ENCODE measurements around the gene TMCO4. TPM values are rescaled to one million over a fixed set of nuclear protein-coding genes. Genes with fewer than 3 reads are reported as not detected.

TMCO4 gene
- total RNA-seq, 2 experiments from 2014 or later = 13.2 to 15.6 TPM

- ChIA-PET CTCF (no interaction called here), POLR2A (no interaction called here)
- intact Hi-C loops (cut with DNase I, micrococcal nuclease) = no loop called here
- no peaks in the 10 kb centered on the region for H3K4me1 Mint-ChIP-seq
- ATAC-seq = no peak
- no peak for DNase-seq
- H3K36me3 Mint-ChIP-seq (ENCODE audit: low read depth) = peaks cover 33% of the 10 kb centered on the region
- no peaks in the 10 kb centered on the region for H3K9me3 Mint-ChIP-seq (ENCODE audit: low read depth)
- H3K4me3 Mint-ChIP-seq = no peak overlapping the region
- no peak overlapping the region for H3K27ac Mint-ChIP-seq
- H3K27me3 Mint-ChIP-seq = no peaks in the 10 kb centered on the region
These were observed 56.5 kb downstream of the TMCO4 start for GRCh38 chr1:19743180-19743579.

- no peak for ATAC-seq
- Mint-ChIP-seq H3K9me3 (ENCODE audit: low read depth) (no peaks in the 10 kb centered on the region), H3K27me3 (no peaks in the 10 kb centered on the region), H3K36me3 (ENCODE audit: low read depth) (peaks cover 22% of the 10 kb centered on the region), H3K27ac (no peak overlapping the region), H3K4me3 (no peak overlapping the region), H3K4me1 (no peaks in the 10 kb centered on the region)
- CTCF ChIA-PET = interaction anchor here (1.4 to 1.5 kb wide), 2 partner anchors 22 to 24 kb away, joined by 5 to 7 read pairs; no protein-coding TSS in a partner anchor
- POLR2A ChIA-PET = no interaction called here
- intact Hi-C loops (cut with DNase I, micrococcal nuclease) = no loop called here
- no peak for DNase-seq
These were observed 60.1 kb downstream of the TMCO4 start for GRCh38 chr1:19739628-19740027.

GRCh38 chr1:19738669-19739068, 61.0 kb downstream of the TMCO4 start:
- intact Hi-C loops (cut with DNase I, micrococcal nuclease) = no loop called here
- H3K27ac Mint-ChIP-seq = no peak overlapping the region
- no peak for ATAC-seq
- DNase-seq = no peak
- no peak overlapping the region for H3K4me3 Mint-ChIP-seq
- H3K4me1 Mint-ChIP-seq = no peaks in the 10 kb centered on the region
- CTCF ChIA-PET = interaction anchor here (0.9 to 1.5 kb wide), 3 partner anchors 23 to 36 kb away, joined by 3 to 7 read pairs (median 5); no protein-coding TSS in a partner anchor
- no peaks in the 10 kb centered on the region for H3K9me3 Mint-ChIP-seq (ENCODE audit: low read depth)
- H3K27me3 Mint-ChIP-seq = no peaks in the 10 kb centered on the region
- peaks cover 24% of the 10 kb centered on the region for H3K36me3 Mint-ChIP-seq (ENCODE audit: low read depth)
- POLR2A ChIA-PET = no interaction called here

GRCh38 chr1:19738076-19738475, 61.6 kb downstream of the TMCO4 start:
- no peaks in the 10 kb centered on the region for H3K4me1 Mint-ChIP-seq
- ChIA-PET CTCF (interaction anchor here (0.7 to 1.4 kb wide), 3 partner anchors 23 to 36 kb away, joined by 3 to 5 read pairs (median 3); no protein-coding TSS in a partner anchor), POLR2A (no interaction called here)
- no peak for ATAC-seq
- no peak overlapping the region for H3K27ac Mint-ChIP-seq
- no peak overlapping the region for H3K4me3 Mint-ChIP-seq
- peaks cover 26% of the 10 kb centered on the region for H3K36me3 Mint-ChIP-seq (ENCODE audit: low read depth)
- H3K27me3 Mint-ChIP-seq = no peaks in the 10 kb centered on the region
- intact Hi-C loops (cut with DNase I, micrococcal nuclease) = no loop called here
- no peaks in the 10 kb centered on the region for H3K9me3 Mint-ChIP-seq (ENCODE audit: low read depth)
- no peak for DNase-seq

GRCh38 chr1:19737104-19737825, 62.5 kb downstream of the TMCO4 start:
- Mint-ChIP-seq H3K4me3 (no peak overlapping the region), H3K4me1 (no peaks in the 10 kb centered on the region), H3K27ac (no peak overlapping the region), H3K9me3 (ENCODE audit: low read depth) (no peaks in the 10 kb centered on the region), H3K27me3 (no peaks in the 10 kb centered on the region), H3K36me3 (ENCODE audit: low read depth) (peaks cover 31% of the 10 kb centered on the region)
- ATAC-seq (no peak), DNase-seq (no peak)
- POLR2A ChIA-PET = no interaction called here
- intact Hi-C loops (cut with DNase I, micrococcal nuclease) = no loop called here
- CTCF ChIA-PET = interaction anchor here (0.7 kb wide), 1 partner anchor 24 kb away, joined by 3 read pairs; no protein-coding TSS in a partner anchor

GRCh38 chr1:19735440-19736127, 64.1 kb downstream of the TMCO4 start:
- Mint-ChIP-seq H3K9me3 (ENCODE audit: low read depth) (peaks cover 4% of the 10 kb centered on the region), H3K4me3 (no peak overlapping the region), H3K4me1 (no peaks in the 10 kb centered on the region), H3K27me3 (no peaks in the 10 kb centered on the region), H3K36me3 (ENCODE audit: low read depth) (peaks cover 37% of the 10 kb centered on the region), H3K27ac (no peak overlapping the region)
- intact Hi-C loops (cut with DNase I, micrococcal nuclease) = no loop called here
- no peak for DNase-seq
- no peak for ATAC-seq
- POLR2A ChIA-PET = no interaction called here
- CTCF ChIA-PET = interaction anchor here (0.6 kb wide), 1 partner anchor 747 kb away, joined by 3 read pairs; no protein-coding TSS in a partner anchor

GRCh38 chr1:19734472-19734999, 65.2 kb downstream of the TMCO4 start:
- POLR2A ChIA-PET = no interaction called here
- H3K36me3 Mint-ChIP-seq (ENCODE audit: low read depth) = peaks cover 37% of the 10 kb centered on the region
- intact Hi-C loops (cut with DNase I, micrococcal nuclease) = no loop called here
- CTCF ChIA-PET = interaction anchor here (0.6 kb wide), 1 partner anchor 508 kb away, joined by 6 read pairs; no protein-coding TSS in a partner anchor
- no peaks in the 10 kb centered on the region for H3K27me3 Mint-ChIP-seq
- peaks cover 11% of the 10 kb centered on the region for H3K9me3 Mint-ChIP-seq (ENCODE audit: low read depth)
- DNase-seq (no peak), ATAC-seq (no peak)
- H3K27ac Mint-ChIP-seq = no peak overlapping the region
- no peak overlapping the region for H3K4me3 Mint-ChIP-seq
- no peaks in the 10 kb centered on the region for H3K4me1 Mint-ChIP-seq

- ATAC-seq = no peak
These were observed 65.7 kb downstream of the TMCO4 start for GRCh38 chr1:19734056-19734455.

GRCh38 chr1:19733615-19734014, 66.1 kb downstream of the TMCO4 start:
- DNase-seq (no peak), ATAC-seq (no peak)
- Mint-ChIP-seq H3K36me3 (ENCODE audit: low read depth) (peaks cover 29% of the 10 kb centered on the region), H3K4me3 (no peak overlapping the region), H3K9me3 (ENCODE audit: low read depth) (peaks cover 11% of the 10 kb centered on the region), H3K4me1 (no peaks in the 10 kb centered on the region), H3K27ac (no peak overlapping the region), H3K27me3 (no peaks in the 10 kb centered on the region)
- intact Hi-C loops (cut with DNase I, micrococcal nuclease) = no loop called here
- POLR2A ChIA-PET = no interaction called here
- CTCF ChIA-PET = interaction anchor here (1.4 kb wide), 1 partner anchor 28 kb away, joined by 3 read pairs; no protein-coding TSS in a partner anchor

More at GRCh38 chr1:19734056-19734455, 65.7 kb downstream of the TMCO4 start:
- Mint-ChIP-seq H3K27ac (no peak overlapping the region), H3K4me3 (no peak overlapping the region), H3K4me1 (no peaks in the 10 kb centered on the region), H3K9me3 (ENCODE audit: low read depth) (peaks cover 11% of the 10 kb centered on the region), H3K36me3 (ENCODE audit: low read depth) (peaks cover 33% of the 10 kb centered on the region), H3K27me3 (no peaks in the 10 kb centered on the region)
- intact Hi-C loops (cut with DNase I, micrococcal nuclease) = no loop called here
- CTCF ChIA-PET = interaction anchor here (0.6 kb wide), 1 partner anchor 507 kb away, joined by 6 read pairs; no protein-coding TSS in a partner anchor
- POLR2A ChIA-PET = no interaction called here
- no peak for DNase-seq

- CTCF ChIA-PET = interaction anchor here (1.5 kb wide), 1 partner anchor 27 kb away, joined by 4 read pairs; no protein-coding TSS in a partner anchor
- intact Hi-C loops (cut with DNase I, micrococcal nuclease) = no loop called here
- ATAC-seq = no peak
- DNase-seq = no peak
- Mint-ChIP-seq H3K4me1 (no peaks in the 10 kb centered on the region), H3K36me3 (ENCODE audit: low read depth) (peaks cover 27% of the 10 kb centered on the region), H3K9me3 (ENCODE audit: low read depth) (peaks cover 11% of the 10 kb centered on the region), H3K27me3 (no peaks in the 10 kb centered on the region), H3K4me3 (no peak overlapping the region), H3K27ac (no peak overlapping the region)
- POLR2A ChIA-PET = no interaction called here
These were observed 68.3 kb downstream of the TMCO4 start for GRCh38 chr1:19731311-19731821.

GRCh38 chr1:19730793-19731192, 68.9 kb downstream of the TMCO4 start:
- H3K4me1 Mint-ChIP-seq = no peaks in the 10 kb centered on the region
- H3K27ac Mint-ChIP-seq = no peak overlapping the region
- ChIA-PET CTCF (interaction anchor here (1.1 to 1.5 kb wide), 2 partner anchors 26 to 31 kb away, joined by 3 to 4 read pairs; no protein-coding TSS in a partner anchor), POLR2A (interaction anchor here (0.6 kb wide), 1 partner anchor 414 kb away, joined by 5 read pairs; no protein-coding TSS in a partner anchor)
- DNase-seq (no peak), ATAC-seq (no peak)
- intact Hi-C loops (cut with DNase I, micrococcal nuclease) = no loop called here
- H3K36me3 Mint-ChIP-seq (ENCODE audit: low read depth) = peaks cover 27% of the 10 kb centered on the region
- peaks cover 11% of the 10 kb centered on the region for H3K9me3 Mint-ChIP-seq (ENCODE audit: low read depth)
- H3K4me3 Mint-ChIP-seq = no peak overlapping the region
- H3K27me3 Mint-ChIP-seq = no peaks in the 10 kb centered on the region
